HCT116 (cell line): ENCODE measurements around the gene SERPINI2. TPM values are rescaled to one million over a fixed set of nuclear protein-coding genes. Genes with fewer than 3 reads are reported as not detected.

Experiments
- ATAC-seq: fragments of 200-7000 bp; cut with Tn5 transposase; 2 replicates; pipeline ENCODE4 v1.9.1; 2020; ENCODE audit warnings: mild to moderate bottlenecking, moderate library complexity
- BruUV-seq: library from RNA; stranded (reverse); fragments of 400-500 nt; replicated peaks from 2 replicates; lab custom pipeline; 2021; lab: Mats Ljungman, UMichigan
- CTCF ChIA-PET: fragments of 300-600 bp; sonication (Branson Sonifier 250); formaldehyde crosslinking; loops from one replicate; lab custom pipeline; 2021; ENCODE audit warnings: antibody characterized with exemption; lab: Charles Lee
- POLR2A ChIA-PET: fragments of 300-600, 350-600 bp; sonication (Branson Sonifier 250); formaldehyde crosslinking; loops from one replicate; lab custom pipeline; 2021; ENCODE audit warnings: antibody characterized with exemption; lab: Charles Lee
- RAD21 ChIA-PET, 2 experiments: fragments of 300-600 bp; sonication (Branson Sonifier 250); formaldehyde crosslinking; loops; one replicate each; lab custom pipeline; 2023; ENCODE audit warnings: low total read pairs in 2 of 2; ENCODE audit not compliant: uncharacterized antibody in 2 of 2, unreplicated experiment in 2 of 2, low non-redundant PET in 1 of 2; lab: Charles Lee
- DNase-seq: peaks from one replicate; pipeline ENCODE4 v3.0.0-alpha.2; 2010; ENCODE audit warnings: low read depth, low spot score
- H2AFZ ChIP-seq: fragments of 200-600 bp; shearing (Covaris generic), sonication (generic); 2 replicates; pipeline ENCODE4 v1.6.1; 2017; ENCODE audit warnings: low read depth, mixed run types, mixed read lengths, antibody characterized with exemption, low read length; ENCODE audit not compliant: poor library complexity, severe bottlenecking
- H3K27ac ChIP-seq: 2 replicates; pipeline ENCODE4 v1.5.1; 2012; ENCODE audit warnings: low read depth, low read length
- H3K27me3 ChIP-seq: fragments of 200-600 bp; sonication (generic); 2 replicates; pipeline ENCODE4 v1.6.1; 2016; ENCODE audit warnings: mixed run types, low read length, mixed read lengths; ENCODE audit not compliant: insufficient read depth
- H3K36me3 ChIP-seq, 2 experiments: fragments of 200-500 bp in 1 of 2; fragments of 200-600 bp in 1 of 2; sonication (Bioruptor generic) in 1 of 2; sonication (generic) in 1 of 2; 2 replicates each; pipeline versions ENCODE4 v1.5.1 to v1.6.1; 2014 to 2016; ENCODE audit warnings: low read length in 2 of 2, inconsistent platforms in 1 of 2, mixed read lengths in 1 of 2, mixed run types in 1 of 2; ENCODE audit not compliant: insufficient read depth in 2 of 2, control insufficient read depth in 1 of 2
- H3K4me1 ChIP-seq, 2 experiments: fragments of 200-600 bp in 1 of 2; sonication (generic) in 1 of 2; 2 replicates each; pipeline versions ENCODE4 v1.5.1 to v1.6.1; 2012 to 2017; ENCODE audit warnings: low read length in 2 of 2, inconsistent platforms in 1 of 2, mild to moderate bottlenecking in 1 of 2, mixed read lengths in 1 of 2, mixed run types in 1 of 2, moderate library complexity in 1 of 2; ENCODE audit not compliant: insufficient read depth in 2 of 2, control insufficient read depth in 1 of 2
- H3K4me2 ChIP-seq: fragments of 200-600 bp; sonication (generic); 2 replicates; pipeline ENCODE4 v1.6.1; 2017; ENCODE audit warnings: mixed run types, low read length, mixed read lengths
- H3K4me3 ChIP-seq, 2 experiments: fragments of 200-600 bp in 1 of 2; sonication (generic) in 1 of 2; replicated peaks in 1 of 2; 2 replicates each; pipeline ENCODE4 v1.5.1; 2011 to 2016; ENCODE audit warnings: low read length in 2 of 2, control low read depth in 1 of 2, low read depth in 1 of 2, mild to moderate bottlenecking in 1 of 2, mixed read lengths in 1 of 2, mixed run types in 1 of 2
- H3K79me2 ChIP-seq: fragments of 200-600 bp; sonication (generic); 2 replicates; pipeline ENCODE4 v1.6.1; 2017; ENCODE audit warnings: mild to moderate bottlenecking, mixed run types, low read length, moderate library complexity, mixed read lengths; ENCODE audit not compliant: insufficient read depth
- H3K9ac ChIP-seq: fragments of 200-600 bp; sonication (generic); 2 replicates; pipeline ENCODE4 v1.6.1; 2016; ENCODE audit warnings: low read length, mixed read lengths
- H3K9me2 ChIP-seq: fragments of 200-600 bp; sonication (generic), shearing (Covaris generic); 2 replicates; pipeline ENCODE4 v1.6.1; 2017; ENCODE audit warnings: mixed run types, mild to moderate bottlenecking, moderate library complexity; ENCODE audit not compliant: insufficient read depth
- H3K9me3 ChIP-seq, 2 experiments: fragments of 200-500 bp in 1 of 2; fragments of 200-600 bp in 1 of 2; sonication (Bioruptor generic) in 1 of 2; sonication (generic) in 1 of 2; 2 replicates each; pipeline ENCODE4 v1.6.1; 2014 to 2017; ENCODE audit warnings: low read length in 2 of 2, mixed read lengths in 2 of 2, inconsistent platforms in 1 of 2, low read depth in 1 of 2, mild to moderate bottlenecking in 1 of 2, mixed run types in 1 of 2, moderate library complexity in 1 of 2; ENCODE audit not compliant: control insufficient read depth in 1 of 2, insufficient read depth in 1 of 2
- H4K20me1 ChIP-seq: fragments of 200-600 bp; sonication (generic), shearing (Covaris generic); 2 replicates; pipeline ENCODE4 v1.6.1; 2017; ENCODE audit warnings: mixed run types, mild to moderate bottlenecking, moderate library complexity; ENCODE audit not compliant: insufficient read depth
- ELF1 ChIP-seq: IDR thresholded peaks from 2 replicates; pipeline ENCODE4 v1.6.1; 2012; ENCODE audit warnings: low read depth, borderline replicate concordance
- EZH2 ChIP-seq: fragments of 200-600 bp; sonication (generic); IDR thresholded peaks from 2 replicates; pipeline ENCODE4 v1.6.1; 2017; ENCODE audit warnings: antibody characterized with exemption, mixed run types
- FOSL1 ChIP-seq: IDR thresholded peaks from 2 replicates; pipeline ENCODE4 v1.6.1; 2012; ENCODE audit warnings: low read depth
- MAX ChIP-seq: IDR thresholded peaks from 2 replicates; pipeline ENCODE4 v1.6.1; 2012
- POLR2AphosphoS5 ChIP-seq: IDR thresholded peaks from 2 replicates; pipeline ENCODE4 v1.6.1; 2011; ENCODE audit warnings: mild to moderate bottlenecking, low read depth, low read length, moderate library complexity
- RAD21 ChIP-seq: IDR thresholded peaks from 2 replicates; pipeline ENCODE4 v1.6.1; 2012; ENCODE audit warnings: low read depth, mild to moderate bottlenecking
- REST ChIP-seq: IDR thresholded peaks from 2 replicates; pipeline ENCODE4 v1.6.1; 2012; ENCODE audit warnings: low read depth
- SP1 ChIP-seq: IDR thresholded peaks from 2 replicates; pipeline ENCODE4 v1.6.1; 2012; ENCODE audit warnings: low read depth
- TCF7L2 ChIP-seq: IDR thresholded peaks from 2 replicates; pipeline ENCODE4 v1.7.0; 2011; ENCODE audit warnings: borderline replicate concordance, inconsistent platforms; ENCODE audit not compliant: insufficient read depth, insufficient read length; ENCODE audit errors: extremely low read depth
- YY1 ChIP-seq: IDR thresholded peaks from 2 replicates; pipeline ENCODE4 v1.6.1; 2011; ENCODE audit warnings: low read length, low read depth, moderate library complexity, mild to moderate bottlenecking; ENCODE audit not compliant: insufficient replicate concordance; ENCODE audit errors: extremely low read depth
- ZFX ChIP-seq: fragments of 450-650 bp; IDR thresholded peaks from 2 replicates; pipeline ENCODE4 v1.6.1; 2017
- intact Hi-C: fragments of 100-400 bp; cut with micrococcal nuclease; formaldehyde crosslinking; loops from 2 replicates; pipeline ENCODE4 v1.10.0; 2022
- total RNA-seq: library from RNA; stranded (reverse); gene quantifications from one replicate; pipeline ENCODE4 v1.2.1, GENCODE V29; 2021; ENCODE audit not compliant: unreplicated experiment
- TF ChIP-seq, protein P1 (sequence below): IDR thresholded peaks from 2 replicates; pipeline ENCODE4 v1.6.1; 2011; ENCODE audit warnings: mild to moderate bottlenecking, low read length, moderate library complexity; ENCODE audit not compliant: insufficient replicate concordance; ENCODE audit errors: extremely low read depth

Gene SERPINI2
- total RNA-seq, 1 experiment from 2014 or later = 0.27 TPM

DNA sequence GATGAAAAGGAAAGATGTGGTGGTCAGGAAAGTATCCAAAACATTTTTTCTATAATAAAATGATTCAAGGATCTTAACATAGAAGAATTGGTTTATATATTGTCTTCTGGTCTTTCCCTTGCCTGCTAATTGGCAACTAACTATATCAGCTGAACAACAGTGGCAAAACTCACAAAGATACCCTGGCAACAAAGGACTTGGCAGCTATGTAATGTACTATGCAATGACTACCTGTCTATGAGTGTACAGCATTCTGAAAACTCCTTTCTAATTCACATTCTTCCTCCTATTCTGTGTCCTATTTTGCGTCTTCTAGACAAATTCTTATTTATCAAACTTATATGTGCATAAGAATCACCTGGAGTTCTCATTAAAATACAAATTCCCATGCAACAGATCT is 15.7 kb upstream of the SERPINI2 start:
- H3K9me3 ChIP-seq = no peaks in the 10 kb centered on the region
- no peak for DNase-seq
- no peaks in the 10 kb centered on the region for H4K20me1 ChIP-seq
- RAD21 ChIA-PET = no interaction called here
- no peak for ATAC-seq
- H3K9ac ChIP-seq = no peak overlapping the region
- no peak overlapping the region for H3K4me3 ChIP-seq
- BruUV-seq = no TSS peak
- TF ChIP-seq MAX = no peak
- TF ChIP-seq SP1 = no peak
- no peak for TF ChIP-seq FOSL1
- no peak for TF ChIP-seq ELF1
- TF ChIP-seq ZFX = no peak
- no peak for TF ChIP-seq POLR2AphosphoS5
- TF ChIP-seq EZH2 = no peak
- TF ChIP-seq, protein P1, sequence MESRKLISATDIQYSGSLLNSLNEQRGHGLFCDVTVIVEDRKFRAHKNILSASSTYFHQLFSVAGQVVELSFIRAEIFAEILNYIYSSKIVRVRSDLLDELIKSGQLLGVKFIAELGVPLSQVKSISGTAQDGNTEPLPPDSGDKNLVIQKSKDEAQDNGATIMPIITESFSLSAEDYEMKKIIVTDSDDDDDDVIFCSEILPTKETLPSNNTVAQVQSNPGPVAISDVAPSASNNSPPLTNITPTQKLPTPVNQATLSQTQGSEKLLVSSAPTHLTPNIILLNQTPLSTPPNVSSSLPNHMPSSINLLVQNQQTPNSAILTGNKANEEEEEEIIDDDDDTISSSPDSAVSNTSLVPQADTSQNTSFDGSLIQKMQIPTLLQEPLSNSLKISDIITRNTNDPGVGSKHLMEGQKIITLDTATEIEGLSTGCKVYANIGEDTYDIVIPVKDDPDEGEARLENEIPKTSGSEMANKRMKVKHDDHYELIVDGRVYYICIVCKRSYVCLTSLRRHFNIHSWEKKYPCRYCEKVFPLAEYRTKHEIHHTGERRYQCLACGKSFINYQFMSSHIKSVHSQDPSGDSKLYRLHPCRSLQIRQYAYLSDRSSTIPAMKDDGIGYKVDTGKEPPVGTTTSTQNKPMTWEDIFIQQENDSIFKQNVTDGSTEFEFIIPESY = no peak
- TF ChIP-seq YY1 = no peak
- no peak for TF ChIP-seq REST
- no peak for TF ChIP-seq RAD21
- TF ChIP-seq TCF7L2 = no peak
- no peaks in the 10 kb centered on the region for H3K36me3 ChIP-seq
- POLR2A ChIA-PET = no interaction called here
- H3K4me2 ChIP-seq = no peak overlapping the region
- H3K79me2 ChIP-seq = no peaks in the 10 kb centered on the region
- no peaks in the 10 kb centered on the region for H3K9me2 ChIP-seq
- intact Hi-C loops = no loop called here
- H3K27ac ChIP-seq = no peak overlapping the region
- CTCF ChIA-PET = no interaction called here
- no peak overlapping the region for H2AFZ ChIP-seq
- no peaks in the 10 kb centered on the region for H3K27me3 ChIP-seq
- no peaks in the 10 kb centered on the region for H3K4me1 ChIP-seq
